Measurements from ENCODE around the gene FHAD1.

FHAD1 gene

DNA sequence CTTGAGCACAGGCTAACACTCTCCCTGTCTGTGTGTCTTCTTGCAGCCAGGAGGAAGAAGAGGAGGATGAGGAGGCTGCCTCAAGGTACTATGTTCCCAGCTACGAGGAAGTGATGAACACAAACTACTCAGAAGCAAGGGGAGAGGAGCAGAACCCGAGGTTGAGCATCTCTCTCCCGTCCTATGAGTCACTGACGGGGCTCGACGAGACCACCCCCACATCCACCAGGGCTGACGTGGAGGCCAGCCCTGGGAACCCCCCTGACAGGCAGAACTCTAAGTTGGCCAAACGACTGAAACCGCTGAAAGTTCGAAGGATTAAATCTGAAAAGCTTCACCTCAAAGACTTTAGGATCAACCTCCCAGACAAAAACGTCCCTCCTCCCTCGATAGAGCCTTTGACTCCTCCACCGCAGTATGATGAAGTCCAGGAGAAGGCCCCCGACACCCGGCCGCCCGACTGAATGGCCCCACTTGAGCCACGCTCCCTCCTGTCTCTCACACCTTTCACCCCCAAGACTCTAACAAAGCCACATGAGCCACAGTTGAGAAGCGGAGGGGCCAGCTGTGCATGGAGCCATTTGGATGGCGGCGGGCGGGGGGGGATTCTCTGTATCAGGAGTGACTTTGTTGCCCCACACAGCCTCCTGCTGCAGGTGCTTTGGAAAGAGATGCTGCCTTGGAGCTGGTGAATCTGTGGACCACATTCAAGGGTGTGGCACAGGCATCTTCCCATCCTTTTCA is 27.6 kb upstream of the FHAD1 start:
- no peak for DNase-seq

DNA sequence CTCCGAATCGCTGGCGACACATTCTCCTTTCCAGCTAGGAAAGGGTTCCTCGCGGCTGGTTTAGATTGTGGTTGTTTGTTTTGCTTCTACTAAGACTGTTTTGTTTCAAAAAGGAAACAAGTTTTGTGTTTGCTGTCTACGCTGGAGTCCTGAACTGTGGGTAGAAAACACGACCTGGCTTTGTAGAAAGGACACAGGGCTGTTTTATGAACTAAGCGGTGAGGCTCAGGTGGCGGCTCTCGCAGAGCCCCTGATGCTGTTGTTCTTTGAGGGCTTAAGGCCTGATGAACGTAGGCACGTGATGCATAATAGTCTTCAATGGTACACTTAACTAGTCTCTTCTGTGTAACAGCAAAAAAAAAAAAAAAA is 27.0 kb upstream of the FHAD1 start:
- DNase-seq, result no peak

DNA sequence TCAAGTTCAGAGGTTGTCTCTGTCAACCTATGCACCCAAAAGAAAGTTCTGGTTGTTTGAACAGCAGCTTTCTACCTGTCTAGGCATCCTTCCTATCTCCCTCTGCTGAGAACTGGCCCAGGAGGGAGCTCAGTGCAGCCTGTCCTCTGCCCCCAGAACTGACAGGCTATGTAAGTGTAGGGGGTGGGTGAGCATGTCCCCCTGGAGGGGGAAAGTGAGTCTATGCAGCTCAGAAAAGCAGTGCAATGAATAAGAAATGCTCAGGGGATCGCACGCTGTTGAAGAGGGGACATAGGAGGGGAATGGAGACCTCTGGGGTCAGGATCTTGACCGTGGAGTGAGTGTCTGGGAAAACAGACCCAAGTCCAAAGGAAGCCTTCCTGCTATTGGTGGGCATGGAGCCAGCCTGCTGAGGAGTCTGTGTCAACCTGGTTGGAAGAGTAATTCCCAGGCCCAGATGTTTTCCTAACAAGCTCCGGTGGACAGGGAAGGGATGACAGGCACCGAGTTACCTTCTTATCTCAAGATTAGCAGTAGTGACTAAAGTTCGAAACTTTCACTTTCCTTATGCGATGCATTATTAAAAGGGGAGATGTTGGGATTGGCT is 26.1 kb upstream of the FHAD1 start:
- DNase-seq, result no peak

DNA sequence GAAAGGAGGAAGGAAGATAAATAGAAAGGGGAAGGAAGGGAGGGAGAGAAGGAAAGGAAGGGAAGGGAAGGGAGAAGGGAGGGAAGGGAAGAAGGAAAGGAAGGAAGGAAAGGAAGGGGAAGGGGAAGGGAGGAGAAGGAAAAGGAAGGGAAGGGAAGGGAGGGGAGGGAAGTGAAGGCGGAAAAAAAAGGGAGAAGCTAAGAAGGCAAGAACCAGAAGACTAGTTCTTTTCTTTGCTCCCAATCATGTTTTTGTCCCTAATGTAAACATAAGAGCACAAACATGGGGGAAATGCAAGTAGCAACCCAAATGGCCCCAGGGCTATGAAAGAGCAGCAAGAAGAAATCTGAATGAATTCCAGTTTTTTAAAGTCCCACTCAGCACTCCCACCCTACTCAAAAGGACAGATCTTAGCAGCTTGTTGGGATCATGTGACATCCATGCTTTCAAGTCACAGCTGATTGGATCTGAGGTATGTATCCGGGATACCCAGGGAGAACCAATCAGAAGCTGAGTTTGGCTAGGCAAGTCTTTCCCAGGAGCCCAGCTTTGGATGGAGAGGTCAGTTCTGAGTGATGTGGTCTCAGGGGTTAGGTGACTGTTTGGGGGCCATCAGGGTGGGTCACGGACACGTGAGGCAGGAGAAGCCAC is 24.2 kb upstream of the FHAD1 start:
- no peak for DNase-seq

DNA sequence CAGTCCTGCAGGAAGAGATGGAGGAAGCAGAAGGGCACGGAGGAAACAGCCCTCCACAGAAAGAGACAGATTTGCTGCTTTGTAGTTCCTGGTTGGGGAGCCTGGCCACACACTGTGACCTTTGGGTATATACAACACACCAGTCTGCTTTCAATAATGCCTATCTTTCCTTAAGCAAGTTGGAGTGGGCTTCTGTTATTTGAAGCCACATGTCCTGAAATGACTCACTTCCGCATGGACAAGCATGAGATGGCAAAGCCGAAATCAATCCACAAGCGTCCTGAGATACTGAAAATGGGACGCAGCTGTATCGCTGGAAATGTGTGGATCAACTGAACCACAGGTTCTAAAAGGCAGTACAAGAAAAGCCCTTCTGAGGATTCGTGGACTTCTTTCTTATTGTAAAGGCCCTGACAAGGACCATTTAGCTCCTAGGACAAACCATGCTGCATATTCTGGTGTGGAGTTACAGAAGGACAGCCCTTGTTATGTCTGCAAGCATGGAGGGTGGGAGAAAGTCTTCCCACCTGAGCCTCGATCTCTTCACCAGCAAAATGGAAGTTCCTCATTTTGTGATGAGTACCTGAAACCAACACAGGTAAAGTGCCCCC is 22.7 kb upstream of the FHAD1 start:
- DNase-seq, result no peak

DNA sequence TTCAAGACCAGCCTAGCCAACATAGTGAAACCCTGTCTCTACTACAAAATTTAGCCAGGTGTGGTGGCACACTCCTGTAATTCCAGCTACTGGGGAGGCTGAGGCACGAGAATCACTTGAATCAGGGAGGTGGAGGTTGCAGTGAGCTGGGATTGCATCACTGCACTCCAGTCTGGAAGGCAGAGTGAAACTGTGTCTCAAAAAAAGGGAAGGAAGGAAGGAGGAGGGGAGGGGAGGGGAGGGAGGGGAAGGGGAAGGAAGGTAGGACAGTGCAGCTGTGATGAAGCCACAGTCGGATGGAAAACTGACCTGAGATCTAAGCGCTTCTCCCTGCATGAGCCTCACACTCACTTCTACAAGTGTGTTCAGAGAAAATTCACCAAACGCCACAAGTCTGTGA is 22.0 kb upstream of the FHAD1 start:
- no peak for DNase-seq

DNA sequence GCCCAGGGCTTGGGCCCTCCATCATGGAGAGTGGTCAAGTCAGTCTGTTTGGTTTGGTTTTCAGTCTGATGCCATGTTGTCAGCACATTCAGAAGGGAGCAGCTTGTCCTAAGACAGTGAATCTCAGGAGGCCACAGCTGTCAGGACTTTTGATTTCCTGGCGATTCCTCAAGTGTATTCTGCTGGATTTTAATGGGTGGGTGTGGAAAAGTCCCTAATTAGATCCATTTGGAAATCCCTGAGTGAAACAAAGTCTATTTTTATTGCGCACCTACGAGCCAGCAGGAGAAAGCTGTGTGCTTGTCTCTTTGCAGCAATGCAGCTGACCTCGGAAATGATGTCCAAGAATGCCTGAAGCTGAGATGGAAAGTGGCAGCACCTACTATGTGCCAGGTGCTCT is 21.6 kb upstream of the FHAD1 start:
- DNase-seq, result no peak

DNA sequence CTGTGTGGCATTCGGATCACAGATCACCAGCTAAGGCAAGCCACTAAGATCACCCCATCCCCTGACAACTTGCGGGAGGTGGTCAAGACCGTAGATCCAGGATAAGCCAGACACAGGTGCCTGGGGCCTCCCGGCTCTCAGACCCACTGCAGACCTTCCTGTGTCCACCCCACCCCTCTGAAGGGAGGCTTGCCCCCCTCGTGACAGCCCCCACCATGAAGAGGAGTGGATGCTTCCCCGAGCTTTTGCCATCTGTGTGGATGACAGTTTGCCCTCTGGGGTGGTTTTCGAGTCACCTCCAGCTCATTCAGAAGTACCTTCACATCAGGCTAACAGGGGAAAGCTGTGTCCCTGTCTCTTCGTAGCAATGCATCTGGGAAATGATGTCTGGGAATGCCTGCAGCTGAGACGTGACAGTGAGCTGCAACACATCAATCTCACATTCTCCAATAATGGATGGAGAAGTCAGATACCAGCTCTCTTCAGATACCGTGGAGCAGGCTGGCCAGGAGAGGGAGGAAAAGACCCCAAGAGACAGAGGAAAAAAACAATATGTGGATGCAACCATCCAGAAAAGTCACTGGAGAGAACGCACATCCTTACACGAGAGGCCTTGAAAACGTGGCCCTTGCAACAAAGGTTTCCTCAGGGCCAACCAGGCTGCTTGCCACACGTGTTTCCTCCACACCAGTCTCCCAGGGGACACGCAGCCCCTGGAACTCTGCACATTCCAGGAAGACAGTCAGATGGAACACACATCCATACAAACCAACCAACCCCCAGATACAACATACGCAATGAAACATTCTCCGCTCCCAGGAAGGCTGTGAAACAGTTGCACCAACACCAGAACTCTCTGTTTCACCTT is 20.4 kb upstream of the FHAD1 start:
- no peak for DNase-seq

DNA sequence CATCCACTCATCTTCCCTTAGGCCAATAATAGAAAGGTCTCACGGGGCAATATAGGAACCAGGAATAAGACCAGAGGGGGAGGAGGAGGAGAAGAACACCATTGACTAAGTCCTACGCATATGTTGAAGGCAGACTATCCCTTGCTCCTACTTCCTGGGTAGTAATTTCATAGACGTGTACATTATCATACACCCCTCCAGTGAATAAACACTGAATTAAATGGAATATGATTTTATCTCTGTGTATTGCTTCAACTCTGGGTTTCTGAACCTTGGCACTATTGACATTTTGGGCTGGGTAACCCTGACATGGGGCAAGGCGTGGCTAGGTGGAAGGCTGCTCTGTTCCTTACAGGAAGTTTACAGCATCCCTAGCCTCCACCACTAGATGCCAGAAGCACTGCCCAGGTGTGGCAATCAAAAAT is 17.3 kb upstream of the FHAD1 start:
- no peak for DNase-seq

DNA sequence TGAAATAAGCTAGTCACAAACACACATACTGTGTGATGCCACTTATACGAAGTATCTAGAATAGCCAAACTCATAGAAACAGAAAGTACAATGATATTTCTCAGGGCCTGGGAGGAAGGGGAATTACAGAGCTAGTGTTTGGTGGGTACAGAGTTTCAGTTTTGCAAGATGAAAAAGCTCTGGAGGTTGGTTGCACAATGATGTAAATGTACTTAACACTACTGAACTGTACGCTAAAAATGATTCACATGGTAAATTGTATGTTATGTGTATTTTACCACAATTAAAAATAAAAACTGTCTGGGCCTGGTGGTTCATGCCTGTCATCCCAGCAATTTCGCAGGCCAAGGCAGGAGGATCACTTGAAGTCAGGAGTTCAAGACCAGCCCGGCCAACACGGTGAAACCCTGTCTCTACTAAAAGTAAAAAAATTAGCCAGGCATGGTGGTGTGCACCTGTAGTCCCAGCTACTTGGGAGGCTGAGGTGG is 15.3 kb upstream of the FHAD1 start:
- DNase-seq, result no peak

DNA sequence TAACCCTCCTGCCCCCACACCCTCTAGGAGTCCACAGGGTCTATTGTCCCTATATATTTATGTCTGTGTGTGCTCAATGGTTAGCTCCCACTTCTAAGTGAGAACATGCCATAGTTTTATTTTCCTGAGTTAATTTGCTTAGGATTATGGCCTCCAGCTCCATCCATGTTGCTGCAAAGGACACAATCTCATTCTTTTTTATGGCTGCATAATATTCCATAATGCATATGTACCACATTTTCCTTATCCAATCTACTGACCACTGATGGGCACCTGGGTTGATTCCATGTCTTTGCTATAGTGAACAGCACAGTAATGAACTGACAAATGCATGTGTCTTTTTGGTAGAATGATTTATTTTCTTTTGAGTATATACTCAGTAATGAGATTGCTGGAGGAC is 13.3 kb upstream of the FHAD1 start:
- DNase-seq, result no peak

DNA sequence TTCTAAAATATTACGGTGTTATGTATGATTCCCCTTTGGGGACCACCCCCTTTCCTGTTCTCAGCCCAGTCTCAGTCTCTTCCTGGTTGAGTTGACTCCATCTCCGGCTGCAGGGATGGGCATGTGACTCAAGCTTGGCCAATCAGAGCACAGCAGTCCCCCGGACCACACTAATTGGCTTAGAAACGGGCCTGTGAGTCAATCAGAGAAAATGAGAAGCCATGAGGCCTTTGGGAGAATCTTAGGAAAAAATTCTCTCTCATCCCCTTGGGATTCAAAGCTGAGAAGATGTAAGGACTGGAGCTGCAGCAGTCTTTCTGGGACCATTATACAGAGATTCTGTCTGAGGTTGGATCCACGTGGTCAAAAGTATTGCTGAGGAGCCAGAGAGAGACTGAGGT is 10.7 kb upstream of the FHAD1 start:
- no peak for DNase-seq

DNA sequence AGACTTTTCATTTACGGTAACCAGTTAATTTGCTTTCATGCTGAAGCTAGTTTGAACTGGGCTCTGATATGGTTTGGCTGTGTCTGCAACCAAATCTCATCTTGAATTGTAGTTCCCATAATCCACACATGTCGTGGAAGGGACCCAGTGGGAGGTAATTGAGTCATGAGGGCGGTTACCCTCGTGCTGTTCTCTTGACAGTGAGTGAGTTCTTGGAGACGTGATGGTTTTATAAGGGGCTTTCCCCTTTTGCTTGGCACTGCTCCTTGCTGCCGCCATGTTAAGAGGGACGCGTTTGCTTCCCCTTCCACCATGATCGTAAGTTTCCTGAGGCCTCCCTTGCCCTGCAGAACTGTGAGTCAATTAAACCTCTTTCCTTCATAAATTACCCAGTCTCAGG is 10.3 kb upstream of the FHAD1 start:
- no peak for DNase-seq

DNA sequence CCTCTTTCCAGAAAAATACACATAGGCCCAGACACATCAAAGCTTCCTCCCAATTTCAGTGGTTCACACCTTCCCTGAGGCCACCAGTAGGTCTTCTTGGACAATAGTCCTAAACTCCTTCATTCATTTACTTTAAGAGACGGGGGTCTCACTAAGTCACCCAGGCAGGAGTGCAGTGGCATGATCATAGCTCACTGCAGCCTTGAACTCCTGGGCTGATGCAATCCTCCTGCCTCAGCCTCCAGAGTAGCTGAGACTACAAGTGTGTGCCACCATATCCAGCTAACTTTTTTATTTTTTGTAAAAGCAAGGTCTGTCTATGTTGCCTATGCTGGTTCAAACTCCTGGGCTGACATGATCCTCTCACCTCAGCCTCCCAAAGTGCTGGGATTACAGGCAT is 8.2 kb upstream of the FHAD1 start:
- no peak for DNase-seq

DNA sequence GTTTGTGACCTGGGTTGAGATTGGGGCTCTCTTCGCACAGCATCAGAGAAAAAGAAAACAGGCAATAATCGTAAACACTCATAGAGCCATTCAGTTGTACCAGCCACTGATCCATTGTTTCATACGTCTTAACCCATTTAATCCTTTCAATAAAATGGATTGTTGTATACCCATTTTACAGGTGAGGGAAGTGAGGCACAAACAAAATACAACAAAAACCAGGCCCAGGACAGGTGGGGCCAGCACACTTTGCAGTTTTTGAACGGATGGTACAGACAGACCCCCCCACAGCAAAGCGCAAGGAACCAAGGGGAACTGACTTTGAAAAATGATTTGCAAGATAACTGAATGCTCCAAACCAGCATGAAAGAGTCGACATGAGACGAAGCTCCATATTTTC is 4.3 kb upstream of the FHAD1 start:
- DNase-seq, result no peak

DNA sequence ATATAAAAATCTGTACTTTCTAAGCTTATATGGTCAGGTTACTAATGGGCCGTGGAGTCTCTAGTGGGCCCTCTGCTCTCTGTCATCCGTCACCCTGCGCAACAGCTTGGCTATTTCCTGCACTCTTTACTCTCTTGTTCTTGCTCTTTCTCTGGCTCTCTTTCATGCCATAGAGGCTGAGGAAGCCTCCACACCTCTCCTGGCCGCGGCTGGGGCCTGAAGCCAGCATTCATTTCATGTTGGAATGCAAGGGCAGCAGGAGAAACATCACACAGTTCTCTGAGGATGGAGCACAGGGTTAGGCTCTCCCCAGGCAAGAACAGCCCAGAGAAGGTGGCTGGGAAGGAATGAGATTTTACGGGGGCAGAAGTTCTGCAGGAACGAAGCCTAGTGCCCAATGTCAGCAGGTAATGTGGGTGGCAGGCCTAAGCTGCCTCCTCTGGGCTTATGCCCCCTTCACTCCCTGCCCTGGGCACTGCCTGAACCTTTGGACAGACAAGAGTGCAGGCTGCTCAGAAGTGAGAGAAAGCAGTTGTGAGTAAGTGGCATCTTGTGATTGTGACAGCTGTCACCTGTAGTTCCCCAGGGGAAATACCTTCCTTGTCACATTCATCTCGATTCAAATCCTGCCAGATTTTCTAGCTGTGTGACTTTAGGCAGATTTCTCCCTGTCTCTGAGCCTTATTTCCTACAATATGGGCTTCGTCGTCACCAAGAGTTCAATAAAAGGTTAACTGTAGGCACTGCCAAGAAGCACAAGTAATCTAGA is 3.6 kb upstream of the FHAD1 start:
- no peak for DNase-seq

DNA sequence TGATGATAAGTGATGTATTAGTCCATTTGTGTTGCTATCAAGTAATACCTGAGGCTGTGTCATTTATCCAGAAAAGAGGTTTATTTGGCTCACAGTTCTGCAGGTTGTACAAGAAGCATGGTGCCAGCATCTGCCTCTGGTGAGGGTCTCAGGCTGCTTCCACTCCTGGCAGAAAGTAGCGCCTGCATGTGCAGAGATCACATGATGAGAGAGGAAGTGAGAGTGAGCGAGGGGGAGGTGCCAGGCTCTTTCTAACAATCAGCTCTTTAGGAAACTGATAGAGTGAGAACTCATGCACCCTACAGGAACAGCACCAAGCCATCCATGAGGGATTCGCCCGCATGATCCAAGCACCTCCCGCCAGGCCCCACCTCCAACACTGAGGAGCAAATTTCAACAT is 2.2 kb upstream of the FHAD1 start:
- DNase-seq, result no peak

DNA sequence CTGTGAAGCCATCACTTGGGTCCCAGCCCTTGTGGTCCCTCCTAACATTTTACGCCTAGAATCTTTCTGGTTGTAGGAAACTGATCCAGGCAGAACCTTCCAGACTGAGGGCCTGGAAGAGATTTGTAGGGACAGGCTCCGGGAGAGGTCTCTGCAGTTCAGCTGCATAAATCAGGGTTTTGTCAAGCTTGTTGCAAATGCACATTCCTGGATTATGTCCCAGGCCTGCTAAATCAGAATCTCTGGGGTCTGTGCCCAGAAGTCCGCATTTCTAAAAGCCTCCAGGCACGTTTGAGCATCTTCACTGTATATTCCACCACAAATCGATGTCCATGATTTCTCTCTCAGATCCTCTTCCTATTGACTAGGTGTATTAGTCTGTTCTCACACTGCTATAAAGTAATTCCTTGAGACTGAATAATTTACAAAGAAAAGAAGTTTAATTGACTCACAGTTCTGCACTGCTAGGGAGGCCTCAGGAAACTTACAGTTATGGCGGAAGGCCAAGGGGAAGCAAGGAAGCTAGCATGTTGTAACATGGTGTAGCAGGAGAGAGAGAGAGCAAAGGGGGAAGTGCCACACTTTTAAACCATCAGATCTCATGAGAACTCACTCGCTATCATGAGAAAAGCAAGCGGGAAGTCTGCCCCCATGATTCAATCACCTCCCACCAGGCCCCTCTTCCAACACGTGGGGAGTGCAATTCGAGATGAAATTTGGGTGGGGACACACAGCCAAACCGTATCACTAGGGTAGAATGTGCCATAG is 1.2 kb upstream of the FHAD1 start:
- no peak for DNase-seq

DNA sequence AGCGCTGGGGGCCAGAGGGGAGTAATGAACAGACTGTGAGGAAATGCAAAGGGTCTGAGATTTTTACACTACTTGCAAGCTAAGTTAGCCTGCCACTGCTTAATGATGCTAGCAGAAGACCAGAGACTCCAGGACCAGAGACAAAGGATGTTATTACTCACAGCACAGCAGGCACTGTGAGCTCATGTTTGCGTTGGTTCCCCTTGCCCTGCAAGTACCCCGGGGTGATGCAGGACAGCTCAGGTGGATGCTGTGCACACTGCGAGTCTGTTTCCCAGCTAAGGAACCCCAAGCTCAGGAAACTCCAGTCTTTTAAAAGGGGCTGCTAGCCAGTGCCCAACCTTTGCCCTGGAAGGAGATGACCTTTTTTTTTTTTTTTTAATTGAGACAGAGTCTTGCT is 1.2 kb downstream of the FHAD1 start:
- DNase-seq, result no peak

DNA sequence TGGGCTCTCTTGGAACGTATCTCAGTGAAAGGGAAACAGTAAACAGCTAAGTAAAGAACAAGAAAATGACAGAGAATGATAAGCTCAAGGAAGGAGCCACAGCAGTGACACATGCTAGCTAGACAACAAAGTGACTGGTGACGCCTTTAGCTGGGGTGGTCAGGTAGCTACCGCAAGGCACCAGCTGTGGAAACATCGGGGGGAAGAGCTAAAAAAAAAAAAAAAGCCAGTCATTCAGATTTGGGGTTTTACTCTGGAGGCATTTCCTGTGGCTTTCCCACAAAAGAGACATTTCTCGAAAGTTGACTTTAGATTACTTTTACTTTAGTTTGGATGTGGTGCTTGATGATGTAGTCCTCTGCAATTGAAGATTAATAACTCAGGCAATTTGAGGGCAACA is 2.1 kb downstream of the FHAD1 start:
- no peak for DNase-seq

All from 8988T (cell line).